HG03280 (cell line): ENCODE data around the gene SPATA21.

Experiments used
- ATAC-seq: cut with Tn5 transposase; IDR thresholded peaks from one replicate; pipeline ENCODE4 v1.9.1; 2021; ENCODE audit warnings: mild to moderate bottlenecking, moderate library complexity; ENCODE audit not compliant: unreplicated experiment

The SPATA21 gene

DNA sequence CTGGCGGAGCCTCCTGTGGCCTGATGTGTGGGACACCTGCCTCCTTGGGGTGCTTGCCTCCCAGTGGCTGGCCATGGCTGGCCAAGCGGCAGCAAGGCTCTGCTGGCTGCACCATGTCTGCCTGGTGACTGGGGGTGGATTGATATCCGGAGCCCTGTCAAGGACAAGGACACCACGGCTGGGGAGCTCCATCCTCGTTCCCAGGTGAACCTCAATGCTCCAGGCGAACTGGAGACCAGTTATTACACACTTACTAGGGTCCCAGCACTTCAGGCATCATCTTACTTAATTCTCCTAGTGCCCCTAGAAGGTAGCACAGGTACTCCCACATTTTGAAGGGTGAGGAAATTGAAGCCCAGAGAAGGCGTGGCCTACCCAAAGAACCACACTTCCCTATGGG lies 15.2 kb downstream of the SPATA21 start:
- no peak for ATAC-seq

GRCh38 chr1:16421201-16421600 lies 16.0 kb downstream of the SPATA21 start:
- no peak for ATAC-seq

- no peak for ATAC-seq
Observed at GRCh38 chr1:16420424-16421118, 16.7 kb downstream of the SPATA21 start.

- ATAC-seq = no peak
Observed at GRCh38 chr1:16418823-16419425, 18.3 kb downstream of the SPATA21 start.

GRCh38 chr1:16413191-16413590 lies 24.0 kb downstream of the SPATA21 start:
- no peak for ATAC-seq

DNA sequence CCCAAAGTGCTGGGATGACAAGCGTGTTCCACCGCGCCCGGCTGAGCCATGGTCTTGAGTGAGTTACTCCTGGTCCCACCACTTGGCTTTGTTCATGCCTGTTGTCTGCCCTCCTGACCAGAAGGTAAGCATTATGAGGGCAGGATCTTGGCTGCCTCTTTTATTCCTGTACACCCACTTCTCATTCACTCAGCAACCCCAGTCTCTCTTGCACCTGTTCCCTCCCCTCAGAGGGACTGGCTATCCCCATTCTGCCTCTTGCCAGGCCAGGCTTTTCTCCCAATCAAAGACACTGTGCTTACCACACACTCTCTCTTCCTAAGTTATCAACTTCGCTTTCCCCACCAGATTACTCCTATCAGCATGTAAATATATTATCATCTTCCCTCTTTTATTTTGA lies 26.4 kb downstream of the SPATA21 start:
- ATAC-seq = no peak

- ATAC-seq = no peak
Observed at GRCh38 chr1:16409536-16410152, 27.6 kb downstream of the SPATA21 start.

DNA sequence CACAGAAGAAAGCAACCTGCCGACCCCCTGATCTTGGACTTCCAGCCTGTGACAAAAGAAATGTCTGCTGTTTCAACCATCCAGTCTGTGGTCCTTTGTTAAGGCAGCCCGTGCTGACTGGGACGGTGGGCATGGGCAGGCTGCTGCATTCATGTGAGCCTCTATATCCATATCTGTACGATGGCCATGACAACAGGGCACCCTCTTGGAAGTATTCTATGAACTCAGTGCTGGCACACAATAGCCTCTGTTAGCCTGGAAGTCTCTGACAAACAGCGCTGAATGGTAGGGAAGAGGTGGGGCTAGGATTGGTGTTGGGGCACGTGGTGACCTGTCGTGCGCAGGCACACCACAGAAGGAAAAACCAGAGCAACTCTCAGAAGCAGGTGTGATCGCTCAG lies 30.4 kb downstream of the SPATA21 start:
- no peak for ATAC-seq

DNA sequence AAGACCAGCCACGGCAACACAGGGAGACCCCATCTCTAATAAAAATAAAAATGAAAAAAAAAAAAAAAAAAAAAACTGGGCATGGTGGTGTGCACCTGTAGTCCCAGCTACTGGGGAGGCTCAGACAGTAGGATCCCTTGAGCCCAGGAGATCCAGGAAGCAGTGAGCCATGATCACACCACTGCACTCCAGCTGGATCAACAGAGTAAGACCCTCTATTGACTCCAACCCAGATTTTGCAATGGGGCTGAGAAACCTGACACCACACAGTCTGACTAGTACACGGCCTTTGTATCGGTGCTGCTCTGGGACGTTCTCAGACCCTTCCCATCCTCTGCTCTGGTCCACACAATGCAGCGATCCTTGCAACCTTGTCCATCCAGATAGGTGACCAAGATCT lies 31.8 kb downstream of the SPATA21 start:
- no peak for ATAC-seq

- no peak for ATAC-seq
Observed at GRCh38 chr1:16402742-16403141, 34.5 kb downstream of the SPATA21 start.

DNA sequence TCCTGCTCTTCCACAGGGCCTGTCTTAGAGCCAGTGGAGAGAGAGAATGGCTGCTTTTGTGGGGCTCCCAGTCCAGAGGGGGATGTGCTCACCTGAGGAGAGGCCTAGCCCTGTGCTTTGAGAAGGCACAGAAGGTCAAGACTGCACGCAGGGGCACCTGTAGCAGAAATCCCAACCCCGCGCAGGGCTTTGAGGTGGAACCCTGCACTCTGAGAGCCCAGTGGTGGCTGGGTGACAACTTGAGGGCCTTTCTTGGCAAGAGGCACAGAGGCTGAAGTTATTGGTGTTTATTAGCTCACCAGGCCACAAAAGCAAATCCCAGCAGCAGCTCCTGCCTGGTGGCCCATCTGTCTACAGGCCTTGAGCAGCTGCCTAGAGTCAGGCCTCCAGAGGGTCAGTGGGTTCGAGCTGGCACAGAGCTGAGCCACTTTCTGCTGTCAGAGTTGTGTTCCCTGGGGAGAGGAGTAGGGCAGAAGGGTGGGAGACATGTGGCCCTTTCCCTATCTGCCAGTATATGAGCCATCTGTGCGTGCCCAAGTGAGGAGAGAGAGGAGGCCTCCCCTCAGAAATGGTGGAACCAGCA lies 38.8 kb downstream of the SPATA21 start:
- ATAC-seq = no peak

GRCh38 chr1:16397120-16397519 lies 40.1 kb downstream of the SPATA21 start:
- no peak for ATAC-seq

DNA sequence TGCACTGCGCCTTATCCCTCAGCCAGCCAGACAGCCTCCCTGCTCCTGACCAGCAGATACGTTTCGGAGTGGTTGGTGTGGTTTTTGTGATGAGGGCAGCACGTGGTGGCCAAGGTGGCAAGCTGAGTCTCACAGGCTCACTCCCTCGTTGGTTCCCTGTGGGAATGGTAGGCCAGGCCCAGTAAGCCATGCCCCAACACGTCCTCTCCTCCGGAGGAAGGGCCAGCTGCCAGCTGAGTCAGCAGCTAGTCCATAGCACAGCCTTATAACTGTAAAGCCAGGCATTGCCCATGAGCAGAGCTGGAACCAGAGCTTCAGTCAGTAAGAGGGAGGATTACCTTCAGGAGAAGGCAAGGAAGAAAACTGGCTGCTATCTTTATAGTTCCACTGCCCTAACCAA lies 40.6 kb downstream of the SPATA21 start:
- no peak for ATAC-seq

DNA sequence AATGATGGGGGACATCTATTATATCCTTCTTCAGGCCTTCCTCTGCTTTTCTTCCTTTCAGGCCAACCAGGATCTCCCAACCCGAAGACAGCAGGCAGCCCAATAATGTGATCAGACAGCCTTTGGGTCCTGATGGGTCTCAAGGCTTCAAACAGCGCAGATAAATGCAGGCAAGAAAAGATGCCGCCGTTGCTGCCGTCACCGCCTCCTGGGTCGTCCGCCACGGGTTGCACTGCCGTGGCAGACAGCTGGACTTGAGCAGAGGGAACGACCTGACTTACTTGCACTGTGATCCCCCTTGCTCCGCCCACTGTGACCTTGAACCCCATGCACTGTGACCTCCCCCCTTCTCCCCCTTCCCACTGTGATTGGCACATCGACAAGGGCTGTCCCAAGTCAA lies 42.2 kb downstream of the SPATA21 start:
- no peak for ATAC-seq

DNA sequence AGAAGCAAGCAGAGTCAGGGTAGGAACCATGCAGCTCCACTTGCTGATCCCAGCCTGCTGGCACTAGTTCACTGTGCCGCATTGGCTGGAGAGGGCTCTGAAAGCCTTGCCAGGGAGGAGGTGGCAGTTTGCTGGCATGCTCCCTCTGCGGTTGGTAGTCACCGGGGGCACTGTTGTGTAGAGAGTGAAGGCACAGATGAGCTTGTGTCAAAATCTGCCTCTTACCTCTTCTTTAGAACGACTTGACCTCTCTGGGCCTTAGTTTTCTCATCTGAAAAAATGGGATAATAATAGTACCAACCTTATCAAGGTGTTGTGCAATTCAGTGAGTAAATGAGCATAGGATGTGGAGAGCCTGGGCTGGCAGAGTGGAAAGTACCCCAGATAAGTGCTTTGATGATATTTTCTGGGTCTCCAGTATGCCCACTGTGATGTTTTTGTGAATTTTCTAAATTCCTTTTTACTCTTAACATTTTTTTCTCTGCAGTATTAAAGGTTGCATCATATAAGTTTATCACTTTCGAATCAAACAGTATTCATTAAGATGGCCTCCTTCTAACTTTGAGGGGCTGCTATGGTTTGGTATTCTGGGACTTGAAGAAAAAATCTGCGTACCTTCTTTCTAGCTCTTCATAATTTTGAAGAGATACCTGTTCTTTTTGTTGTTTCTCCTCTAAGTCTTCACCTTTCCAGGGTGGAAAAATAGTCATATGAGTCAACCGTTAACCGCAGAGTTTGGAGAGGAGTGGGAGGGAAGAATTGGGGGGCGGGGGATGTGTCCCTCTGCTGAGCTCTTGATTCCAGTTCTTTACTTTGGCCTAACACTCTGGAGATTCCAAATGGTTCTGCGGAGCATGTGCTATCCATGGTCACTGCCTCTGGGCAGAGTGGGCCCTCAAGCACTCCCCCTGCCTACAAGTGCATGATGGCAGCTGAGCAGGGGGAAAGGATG lies 43.4 kb downstream of the SPATA21 start:
- no peak for ATAC-seq

GRCh38 chr1:16392740-16393569 lies 44.3 kb downstream of the SPATA21 start:
- no peak for ATAC-seq

DNA sequence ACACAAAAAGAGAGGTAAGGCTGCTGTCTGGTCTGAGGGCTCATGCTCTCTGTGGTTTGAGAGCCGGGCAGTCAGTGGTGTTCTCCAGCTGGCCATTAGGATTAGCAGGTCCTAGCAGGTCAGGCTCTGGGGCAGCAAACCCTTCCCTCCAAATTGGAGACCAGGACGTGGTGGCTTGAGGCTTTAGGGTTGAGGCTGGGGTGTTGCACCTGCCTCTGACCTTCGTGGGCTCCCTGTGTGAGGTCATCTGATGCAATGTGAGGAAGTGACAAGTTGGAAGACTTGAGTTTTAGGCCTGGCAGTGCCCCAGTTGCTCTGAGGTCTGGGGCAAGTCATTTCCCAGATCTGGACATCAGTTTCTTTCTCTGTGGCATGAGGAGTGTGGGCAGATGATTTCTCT lies 45.8 kb downstream of the SPATA21 start:
- ATAC-seq = no peak

DNA sequence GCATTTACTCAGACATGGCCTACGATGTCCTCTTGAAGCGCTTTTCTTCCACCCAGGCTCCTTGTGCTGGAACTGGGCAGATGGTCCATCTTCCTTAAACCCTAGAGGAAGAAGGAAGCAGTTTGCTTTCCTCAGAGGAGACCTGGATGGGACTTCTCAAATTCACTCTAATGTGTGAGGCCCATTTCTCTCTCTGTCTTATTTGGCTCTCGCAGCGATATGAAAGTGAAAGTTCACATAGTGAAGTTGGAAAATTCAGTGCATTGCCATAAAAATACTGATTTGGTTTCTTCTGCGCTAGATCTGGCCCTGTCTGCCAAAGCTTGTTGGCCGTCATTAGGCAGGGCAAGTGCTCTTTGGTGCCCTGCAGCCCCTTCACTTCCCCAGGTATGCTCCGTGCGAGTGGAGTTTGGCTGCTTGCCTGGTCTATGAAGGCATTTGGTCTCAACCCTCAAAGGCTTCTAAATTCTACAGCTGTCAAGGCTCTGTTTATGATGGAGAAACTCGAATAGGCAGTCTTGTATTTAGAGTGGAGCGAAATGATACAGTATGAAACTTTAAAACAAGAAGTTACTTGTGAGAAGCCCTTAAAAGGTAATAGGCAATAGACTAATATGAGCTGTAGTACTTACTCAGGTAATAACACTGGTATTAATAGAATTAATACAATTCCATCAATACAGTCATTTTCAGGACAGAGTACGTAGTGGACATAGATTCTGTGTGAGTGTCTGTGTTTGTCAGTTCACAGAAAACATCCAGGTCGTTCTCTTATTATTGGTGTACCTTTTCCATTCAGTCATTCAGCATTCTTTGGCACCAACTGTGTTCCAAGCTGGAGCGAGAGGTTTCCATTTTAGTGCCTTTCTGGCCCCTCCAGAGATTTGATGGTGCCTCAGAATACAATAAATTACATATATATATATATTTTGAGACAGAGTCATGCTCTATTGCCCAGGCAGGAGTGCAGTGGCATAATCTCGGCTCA lies 49.7 kb downstream of the SPATA21 start:
- ATAC-seq = no peak
